SIG-M5 (cell line): Measurements from ENCODE around the gene ZEB2.

ENCODE experiments used
- DNase-seq: peaks from one replicate; lab custom pipeline; 2025; lab: John Stamatoyannopoulos, UW

ZEB2 gene

GRCh38 chr2:144351687-144352086 lies 168.2 kb downstream of the ZEB2 start:
- no peak for DNase-seq

- DNase-seq: no peak
These were observed 169.6 kb downstream of the ZEB2 start for GRCh38 chr2:144350151-144350802.

DNA sequence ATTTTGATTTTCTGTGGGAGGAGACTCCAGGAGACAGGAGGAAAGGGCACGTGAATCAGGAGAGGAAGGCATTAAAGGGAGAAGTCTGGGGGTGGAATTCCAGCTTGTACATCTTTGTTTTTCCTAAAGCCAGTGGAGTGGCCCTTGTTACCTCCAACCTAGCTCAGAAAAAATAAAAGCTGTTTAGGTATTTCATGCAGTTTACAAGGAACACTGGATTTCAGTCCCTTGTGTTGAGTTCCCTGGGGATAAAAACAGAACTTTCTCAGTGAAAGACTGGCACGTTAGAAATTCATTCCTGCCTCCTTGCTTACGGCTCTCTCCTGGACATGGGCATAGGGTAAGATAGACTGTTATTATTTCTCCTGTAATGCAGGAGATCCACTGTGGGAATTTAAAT lies 170.2 kb downstream of the ZEB2 start:
- no peak for DNase-seq

GRCh38 chr2:144348846-144349245 lies 171.1 kb downstream of the ZEB2 start:
- DNase-seq: no peak

GRCh38 chr2:144346229-144346628 lies 173.7 kb downstream of the ZEB2 start:
- DNase-seq: no peak

DNA sequence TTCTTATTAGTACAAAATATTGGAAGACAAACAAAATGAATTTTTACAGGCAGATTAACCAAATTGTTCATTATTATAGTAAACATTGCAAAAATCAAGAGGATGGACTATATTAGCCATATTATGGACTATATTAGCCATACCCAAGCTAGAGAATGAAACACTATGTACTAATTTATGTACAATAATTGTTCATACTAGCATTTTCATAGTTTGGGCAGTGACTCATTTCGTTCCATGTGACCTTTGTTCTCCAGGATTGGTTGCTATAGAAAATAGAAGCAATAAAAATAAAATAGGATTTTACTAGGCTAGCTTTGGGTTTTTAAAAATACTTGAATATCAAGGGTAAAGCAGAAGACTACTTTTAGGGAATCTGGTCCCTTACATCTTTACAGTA lies 176.8 kb downstream of the ZEB2 start:
- no peak for DNase-seq

DNA sequence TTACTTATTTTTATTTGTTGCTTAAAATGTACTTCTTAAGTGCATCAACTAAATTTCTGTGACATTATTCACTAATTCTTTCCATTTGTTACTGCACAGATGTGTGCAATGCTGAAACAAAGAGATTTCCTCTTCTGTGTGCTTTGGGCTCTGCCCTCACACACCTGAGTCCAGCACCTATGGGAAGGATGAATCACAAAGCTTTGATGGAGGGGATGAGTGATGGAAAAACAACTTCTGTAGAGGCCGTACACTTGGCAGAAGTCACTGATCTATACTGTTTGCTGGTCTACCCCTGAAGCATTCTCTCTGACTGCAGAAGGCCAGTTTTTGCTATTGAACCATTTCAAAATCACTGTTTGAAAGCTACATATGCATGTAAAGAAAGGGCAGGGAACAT lies 178.4 kb downstream of the ZEB2 start:
- no peak for DNase-seq

GRCh38 chr2:144339048-144339447 lies 180.9 kb downstream of the ZEB2 start:
- DNase-seq: no peak

DNA sequence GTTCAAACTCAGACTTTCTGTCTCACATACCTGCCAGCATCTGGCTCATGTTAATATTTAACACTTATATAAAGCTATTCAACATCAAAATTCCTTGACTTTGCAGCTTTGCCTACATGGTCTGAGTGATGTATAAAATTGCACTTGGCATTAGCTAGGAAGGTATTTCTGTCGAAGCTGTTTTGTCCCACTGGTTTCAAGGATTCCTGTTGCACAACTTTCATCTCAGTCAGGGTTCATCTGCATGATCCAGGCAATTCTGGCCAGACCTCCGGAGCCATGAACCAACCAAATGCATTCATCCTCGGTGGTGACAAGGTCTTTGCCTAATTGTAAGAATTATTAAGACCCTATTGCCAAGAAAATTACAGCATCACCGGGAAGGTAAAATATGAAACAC lies 185.4 kb downstream of the ZEB2 start:
- no peak for DNase-seq
